Cardiac muscle cell (in vitro differentiated cells and primary cell): ENCODE results near the gene PHF8. TPM values are rescaled to one million over a fixed set of nuclear protein-coding genes. Genes with fewer than 3 reads are reported as not detected.
A peak's percentile ranks its signal among the peaks of the same experiment; 100 is the strongest.

ENCODE experiments used
- DNase-seq, 2 donors: peaks; one replicate each; pipeline versions ENCODE4 v3.0.0 to v3.0.0-alpha.2; 2010 to 2017; ENCODE audit warnings: low read depth in 1 of 2, low spot score in 1 of 2
- H3K27ac ChIP-seq: fragments of 200-600 bp; sonication (generic); 2 replicates; pipeline ENCODE4 v1.5.1; 2016
- H3K27me3 ChIP-seq: fragments of 200-600 bp; sonication (generic); 2 replicates; pipeline ENCODE4 v1.6.0; 2016; ENCODE audit warnings: control low read depth
- H3K36me3 ChIP-seq: fragments of 200-600 bp; sonication (generic); 2 replicates; pipeline ENCODE4 v1.5.1; 2016; ENCODE audit warnings: control low read depth
- H3K4me1 ChIP-seq: fragments of 200-600 bp; sonication (generic); 2 replicates; pipeline ENCODE4 v1.8.1; 2017; ENCODE audit warnings: low read depth, mild to moderate bottlenecking, mixed run types
- H3K4me3 ChIP-seq: fragments of 200-600 bp; sonication (generic); 2 replicates; pipeline ENCODE4 v1.5.1; 2016; ENCODE audit warnings: mild to moderate bottlenecking
- H3K9me3 ChIP-seq: fragments of 200-600 bp; sonication (generic); 2 replicates; pipeline ENCODE4 v1.5.1; 2017; ENCODE audit warnings: low read depth, mild to moderate bottlenecking, control low read depth
- polyA plus RNA-seq: library from polyadenylated mRNA; unstranded; fragments of >200 nt; fragmentation: Nextera tagmentation; extraction: Ambion mirVana; gene quantifications from 2 replicates; pipeline ENCODE4 v1.2.1, GENCODE V29; 2016
- total RNA-seq: library from RNA; depleted of rRNA; stranded (reverse); fragments of >200 nt; gene quantifications from 2 replicates; pipeline ENCODE4 v1.2.3, GENCODE V29; 2016
- TF ChIP-seq, protein P1 (sequence below): IDR thresholded peaks from 2 replicates; pipeline ENCODE4 v1.5.1; 2012; ENCODE audit warnings: low read depth, mild to moderate bottlenecking, low read length

Gene PHF8
- total and polyA plus RNA-seq, 2 experiments from 2014 or later: 9.4 to 18.6 TPM

DNA sequence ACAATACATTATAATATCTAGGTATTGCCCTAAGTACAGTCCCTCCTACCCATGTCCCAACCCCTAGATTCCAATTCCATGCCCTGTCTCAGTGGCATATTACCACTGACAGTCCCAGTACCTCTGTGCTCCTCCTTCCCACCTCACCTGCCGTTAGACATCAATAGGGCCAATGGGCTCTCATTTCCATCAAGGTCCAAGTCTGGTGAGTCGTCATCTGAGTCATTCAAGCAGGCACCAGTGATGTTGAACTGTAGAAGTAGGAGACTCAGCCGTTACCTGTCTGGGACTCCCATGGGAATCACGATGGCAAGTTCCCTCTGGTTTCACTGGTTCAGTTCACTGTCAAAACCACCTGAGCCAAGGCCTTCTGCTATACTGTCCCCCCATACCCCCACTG, 51.7 kb downstream of the PHF8 start:
- no peak overlapping the region for H3K27ac ChIP-seq
- H3K9me3 ChIP-seq: no peaks in the 10 kb centered on the region
- TF ChIP-seq, protein P1, sequence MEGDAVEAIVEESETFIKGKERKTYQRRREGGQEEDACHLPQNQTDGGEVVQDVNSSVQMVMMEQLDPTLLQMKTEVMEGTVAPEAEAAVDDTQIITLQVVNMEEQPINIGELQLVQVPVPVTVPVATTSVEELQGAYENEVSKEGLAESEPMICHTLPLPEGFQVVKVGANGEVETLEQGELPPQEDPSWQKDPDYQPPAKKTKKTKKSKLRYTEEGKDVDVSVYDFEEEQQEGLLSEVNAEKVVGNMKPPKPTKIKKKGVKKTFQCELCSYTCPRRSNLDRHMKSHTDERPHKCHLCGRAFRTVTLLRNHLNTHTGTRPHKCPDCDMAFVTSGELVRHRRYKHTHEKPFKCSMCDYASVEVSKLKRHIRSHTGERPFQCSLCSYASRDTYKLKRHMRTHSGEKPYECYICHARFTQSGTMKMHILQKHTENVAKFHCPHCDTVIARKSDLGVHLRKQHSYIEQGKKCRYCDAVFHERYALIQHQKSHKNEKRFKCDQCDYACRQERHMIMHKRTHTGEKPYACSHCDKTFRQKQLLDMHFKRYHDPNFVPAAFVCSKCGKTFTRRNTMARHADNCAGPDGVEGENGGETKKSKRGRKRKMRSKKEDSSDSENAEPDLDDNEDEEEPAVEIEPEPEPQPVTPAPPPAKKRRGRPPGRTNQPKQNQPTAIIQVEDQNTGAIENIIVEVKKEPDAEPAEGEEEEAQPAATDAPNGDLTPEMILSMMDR: no peak
- no peak for DNase-seq
- H3K27me3 ChIP-seq: no peaks in the 10 kb centered on the region
- no peak overlapping the region for H3K4me3 ChIP-seq
- H3K36me3 ChIP-seq: no peaks in the 10 kb centered on the region
- H3K4me1 ChIP-seq: no peaks in the 10 kb centered on the region

DNA sequence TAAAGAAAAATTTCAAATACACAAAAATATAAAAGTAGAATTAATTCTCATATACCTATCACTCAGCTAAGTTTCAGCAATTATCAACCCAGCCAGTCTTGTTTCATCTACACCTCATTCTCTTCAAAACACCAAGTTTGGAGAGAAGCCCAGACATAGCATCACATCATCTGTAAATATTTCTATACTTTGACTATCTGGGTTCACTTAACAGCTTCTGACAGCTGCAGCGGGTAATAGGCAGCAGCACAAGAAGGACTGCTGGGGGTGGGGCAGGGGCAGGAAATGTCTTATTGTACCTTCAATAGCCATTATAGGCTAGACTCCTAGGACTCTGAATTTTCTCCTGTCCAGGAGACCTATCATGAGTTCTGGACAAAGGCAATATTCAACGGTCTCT, 54.1 kb downstream of the PHF8 start:
- Histone ChIP-seq H3K27ac (no peak overlapping the region), H3K9me3 (no peaks in the 10 kb centered on the region), H3K36me3 (peaks cover 3% of the 10 kb centered on the region), H3K4me1 (no peaks in the 10 kb centered on the region), H3K4me3 (no peak overlapping the region), H3K27me3 (no peaks in the 10 kb centered on the region)
- peak in 1 of 2 donors; percentile 6 for DNase-seq
- TF ChIP-seq, protein P1: no peak

DNA sequence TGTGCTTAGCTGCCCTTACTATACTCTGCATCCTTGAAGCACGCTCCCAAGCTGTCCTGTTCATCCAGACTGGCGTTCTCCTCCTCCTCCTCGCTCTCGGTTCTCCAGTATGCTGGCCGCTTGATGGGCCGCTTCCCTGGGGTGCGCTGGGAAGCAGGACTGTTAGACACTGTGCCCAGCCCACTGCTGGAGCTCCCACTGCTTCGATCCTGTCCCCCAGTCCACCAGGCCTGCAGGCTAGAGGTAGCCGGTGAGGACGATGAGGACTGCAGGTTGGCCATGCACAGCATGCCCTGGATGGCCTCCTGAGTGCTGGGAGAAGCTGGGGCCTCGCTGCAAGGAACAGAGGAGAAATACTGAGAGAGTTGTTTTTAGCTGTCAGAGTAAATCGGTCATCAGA, 59.4 kb downstream of the PHF8 start:
- no peaks in the 10 kb centered on the region for H3K27me3 ChIP-seq
- H3K9me3 ChIP-seq: no peaks in the 10 kb centered on the region
- no peak overlapping the region for H3K4me3 ChIP-seq
- peaks cover 3% of the 10 kb centered on the region for H3K36me3 ChIP-seq
- H3K27ac ChIP-seq: no peak overlapping the region
- TF ChIP-seq, protein P1: no peak
- DNase-seq: no peak
- no peaks in the 10 kb centered on the region for H3K4me1 ChIP-seq

DNA sequence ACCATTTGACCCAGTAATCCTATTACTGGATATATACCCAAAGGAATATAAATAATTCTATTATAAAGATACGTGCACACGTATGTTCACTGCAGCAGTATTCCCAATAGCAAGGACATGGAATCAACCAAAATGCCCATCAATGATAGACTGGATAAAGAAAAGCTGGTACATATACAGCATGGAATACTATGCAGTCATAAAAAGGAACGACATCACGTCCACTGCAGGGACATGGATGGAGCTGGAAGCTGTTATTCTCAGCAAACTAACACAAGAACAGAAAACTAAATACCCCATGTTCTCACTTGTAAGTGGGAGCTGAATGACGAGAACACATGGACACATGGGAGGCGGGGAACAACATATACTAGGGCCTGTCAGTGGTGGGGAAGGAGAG, 69.7 kb downstream of the PHF8 start:
- no peaks in the 10 kb centered on the region for H3K9me3 ChIP-seq
- H3K4me1 ChIP-seq: no peaks in the 10 kb centered on the region
- no peak overlapping the region for H3K4me3 ChIP-seq
- no peaks in the 10 kb centered on the region for H3K27me3 ChIP-seq
- no peak for DNase-seq
- H3K27ac ChIP-seq: no peak overlapping the region
- H3K36me3 ChIP-seq: no peaks in the 10 kb centered on the region
- TF ChIP-seq, protein P1: no peak

DNA sequence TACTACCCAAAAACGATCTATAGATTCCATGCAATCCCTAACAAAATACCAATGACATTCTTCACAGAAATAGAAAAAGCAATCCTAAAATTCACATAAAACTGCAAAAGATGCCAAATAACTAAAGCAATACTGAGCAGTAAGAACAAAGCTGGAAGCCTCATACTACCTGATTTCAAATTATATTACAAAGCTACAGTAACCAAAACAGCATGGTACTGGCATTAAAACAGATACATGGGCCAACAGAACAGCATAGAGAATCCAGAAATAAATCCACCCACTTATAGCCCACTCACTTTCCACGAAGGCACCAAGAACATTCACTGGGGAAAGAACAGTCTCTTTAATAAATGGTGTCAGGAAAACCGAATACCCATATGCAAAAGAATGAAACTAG, 74.7 kb downstream of the PHF8 start:
- H3K9me3 ChIP-seq: no peaks in the 10 kb centered on the region
- H3K36me3 ChIP-seq: no peaks in the 10 kb centered on the region
- DNase-seq: no peak
- TF ChIP-seq, protein P1: no peak
- no peak overlapping the region for H3K4me3 ChIP-seq
- H3K27me3 ChIP-seq: no peaks in the 10 kb centered on the region
- no peaks in the 10 kb centered on the region for H3K4me1 ChIP-seq
- no peak overlapping the region for H3K27ac ChIP-seq
